Nephron (organoid): ENCODE measurements around the gene ARHGEF28.
A peak's percentile ranks its signal among the peaks of the same experiment; 100 is the strongest.

Experiments used
- H3K27ac Mint-ChIP-seq, 3 experiments: 2 replicates each; pipeline ENCODE4 v1.8.0; 2020; ENCODE audit warnings: mixed read lengths in 3 of 3, mild to moderate bottlenecking in 2 of 3, moderate library complexity in 1 of 3
- H3K27me3 Mint-ChIP-seq: 2 replicates; pipeline ENCODE4 v1.8.0; 2021; ENCODE audit warnings: low read depth, mild to moderate bottlenecking, moderate library complexity, mixed read lengths
- H3K36me3 Mint-ChIP-seq: 2 replicates; pipeline ENCODE4 v1.8.0; 2020; ENCODE audit warnings: low read depth, mixed read lengths
- H3K4me1 Mint-ChIP-seq: 2 replicates; pipeline ENCODE4 v1.8.0; 2020; ENCODE audit warnings: mixed read lengths
- H3K4me3 Mint-ChIP-seq, 3 experiments: 2 replicates each; pipeline ENCODE4 v1.8.0; 2020; ENCODE audit warnings: mild to moderate bottlenecking in 3 of 3, mixed read lengths in 3 of 3, moderate library complexity in 2 of 3
- H3K9me3 Mint-ChIP-seq: 2 replicates; pipeline ENCODE4 v1.8.0; 2020; ENCODE audit warnings: mixed read lengths
- CTCF ChIP-seq, 3 experiments: fragments of 200-600 bp; sonication (generic); IDR thresholded peaks; one replicate each; pipeline ENCODE4 v1.5.0; 2021; ENCODE audit warnings: antibody characterized with exemption in 3 of 3; ENCODE audit not compliant: unreplicated experiment in 3 of 3

ARHGEF28 gene

GRCh38 chr5:73912821-73913271 lies 286.9 kb downstream of the ARHGEF28 start:
- Mint-ChIP-seq H3K4me3 (peak overlapping the region in 1 of 3 experiments; percentile 23), H3K27me3 (no peaks in the 10 kb centered on the region), H3K9me3 (no peaks in the 10 kb centered on the region), H3K36me3 (peaks cover 39% of the 10 kb centered on the region), H3K4me1 (peaks cover 79% of the 10 kb centered on the region), H3K27ac (peak overlapping the region; percentile 44 to 91 (median 86))
- TF ChIP-seq CTCF (IDR thresholded peaks at IDR 0.05; ENCODE audit: unreplicated experiment in 3 of 3), result no peak

GRCh38 chr5:73913971-73914370 lies 288.0 kb downstream of the ARHGEF28 start:
- no peaks in the 10 kb centered on the region for H3K27me3 Mint-ChIP-seq

GRCh38 chr5:73915345-73915744 lies 289.3 kb downstream of the ARHGEF28 start:
- Mint-ChIP-seq H3K36me3 (peaks cover 40% of the 10 kb centered on the region), H3K27ac (peak overlapping the region in 2 of 3 experiments; percentile 43 to 83), H3K9me3 (no peaks in the 10 kb centered on the region), H3K4me1 (peaks cover 78% of the 10 kb centered on the region), H3K27me3 (no peaks in the 10 kb centered on the region), H3K4me3 (no peak overlapping the region)
- no peak for TF ChIP-seq CTCF (IDR thresholded peaks at IDR 0.05; ENCODE audit: unreplicated experiment in 3 of 3)

More at GRCh38 chr5:73913971-73914370, 288.0 kb downstream of the ARHGEF28 start:
- TF ChIP-seq CTCF (IDR thresholded peaks at IDR 0.05; ENCODE audit: unreplicated experiment in 3 of 3), result no peak
- peaks cover 34% of the 10 kb centered on the region for H3K36me3 Mint-ChIP-seq
- peaks cover 79% of the 10 kb centered on the region for H3K4me1 Mint-ChIP-seq
- no peaks in the 10 kb centered on the region for H3K9me3 Mint-ChIP-seq
- H3K27ac Mint-ChIP-seq, result peak overlapping the region; percentile 35 to 91 (median 86)
- no peak overlapping the region for H3K4me3 Mint-ChIP-seq

GRCh38 chr5:73917433-73917832 lies 291.4 kb downstream of the ARHGEF28 start:
- Mint-ChIP-seq H3K27me3 (no peaks in the 10 kb centered on the region), H3K9me3 (no peaks in the 10 kb centered on the region), H3K4me1 (peaks cover 78% of the 10 kb centered on the region), H3K36me3 (peaks cover 26% of the 10 kb centered on the region), H3K27ac (peak overlapping the region in 2 of 3 experiments; percentile 81 to 89), H3K4me3 (peak overlapping the region in 1 of 3 experiments; percentile 40)
- TF ChIP-seq CTCF (IDR thresholded peaks at IDR 0.05; ENCODE audit: unreplicated experiment in 3 of 3), result no peak

GRCh38 chr5:73917891-73918290 lies 291.9 kb downstream of the ARHGEF28 start:
- no peak for TF ChIP-seq CTCF (IDR thresholded peaks at IDR 0.05; ENCODE audit: unreplicated experiment in 3 of 3)
- no peaks in the 10 kb centered on the region for H3K27me3 Mint-ChIP-seq
- peak overlapping the region in 1 of 3 experiments; percentile 41 for H3K4me3 Mint-ChIP-seq
- peaks cover 80% of the 10 kb centered on the region for H3K4me1 Mint-ChIP-seq
- peak overlapping the region in 2 of 3 experiments; percentile 81 to 89 for H3K27ac Mint-ChIP-seq
- H3K36me3 Mint-ChIP-seq, result peaks cover 26% of the 10 kb centered on the region
- H3K9me3 Mint-ChIP-seq, result no peaks in the 10 kb centered on the region

GRCh38 chr5:73918791-73919221 lies 292.8 kb downstream of the ARHGEF28 start:
- Mint-ChIP-seq H3K27me3 (no peaks in the 10 kb centered on the region), H3K4me1 (peaks cover 76% of the 10 kb centered on the region), H3K4me3 (no peak overlapping the region), H3K9me3 (no peaks in the 10 kb centered on the region), H3K36me3 (peaks cover 23% of the 10 kb centered on the region), H3K27ac (peak overlapping the region in 1 of 3 experiments; percentile 89)
- TF ChIP-seq CTCF (IDR thresholded peaks at IDR 0.05; ENCODE audit: unreplicated experiment in 3 of 3), result no peak
